GM12891 (cell line): Measurements from ENCODE around the gene TGM6.

Experiments used
- DNase-seq: peaks from one replicate; pipeline ENCODE4 v3.0.0; 2011; ENCODE audit warnings: low spot score; ENCODE audit not compliant: insufficient read length
- FAIRE-seq: peaks from 2 replicates; lab custom pipeline; 2011; peaks lifted over from hg19 to GRCh38; lab: Jason Lieb, UNC
- PAX5 ChIP-seq: IDR thresholded peaks from 2 replicates; pipeline ENCODE4 v1.6.1; 2011; ENCODE audit warnings: low read length, moderate library complexity, mild to moderate bottlenecking; ENCODE audit not compliant: insufficient read depth, severe bottlenecking
- POLR2A ChIP-seq: IDR thresholded peaks from 2 replicates; pipeline ENCODE4 v1.6.1; 2011; ENCODE audit warnings: low read depth, low read length, control low read depth
- POLR2AphosphoS5 ChIP-seq: IDR thresholded peaks from 2 replicates; pipeline ENCODE4 v1.6.1; 2011; ENCODE audit warnings: low read depth, low read length, control low read depth
- POU2F2 ChIP-seq: IDR thresholded peaks from 2 replicates; pipeline ENCODE4 v1.6.1; 2011; ENCODE audit warnings: low read depth, mild to moderate bottlenecking, control low read depth, low read length, moderate library complexity
- SPI1 ChIP-seq: IDR thresholded peaks from 2 replicates; pipeline ENCODE4 v1.6.1; 2011; ENCODE audit warnings: low read depth, low read length, control low read depth
- TAF1 ChIP-seq: IDR thresholded peaks from 2 replicates; pipeline ENCODE4 v1.6.1; 2011; ENCODE audit warnings: low read depth, low read length, control low read depth

Gene TGM6

DNA sequence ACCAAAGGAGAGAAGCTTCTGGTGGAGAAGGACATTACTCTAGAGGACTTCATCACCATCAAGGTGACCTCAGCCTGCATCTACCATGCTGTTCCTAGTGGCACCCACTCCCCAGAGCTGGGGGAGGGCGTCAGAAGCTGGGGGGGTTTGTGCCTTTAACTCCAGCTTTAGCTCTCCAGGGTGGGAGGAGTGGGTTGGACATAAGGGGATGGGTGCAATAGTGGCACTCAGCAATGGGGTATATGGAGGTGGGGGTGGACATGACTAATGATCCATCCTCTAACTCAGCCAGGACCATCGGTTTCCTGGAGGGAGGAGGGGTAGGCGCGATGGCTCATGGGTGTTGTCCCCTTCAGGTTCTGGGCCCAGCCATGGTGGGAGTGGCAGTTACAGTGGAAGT lies 49.8 kb downstream of the TGM6 start:
- TF ChIP-seq POLR2A: no peak
- TF ChIP-seq TAF1: no peak
- TF ChIP-seq SPI1: no peak
- no peak for TF ChIP-seq POLR2AphosphoS5
- no peak for TF ChIP-seq PAX5
- TF ChIP-seq POU2F2: no peak
- DNase-seq: no peak
- FAIRE-seq: no peak

DNA sequence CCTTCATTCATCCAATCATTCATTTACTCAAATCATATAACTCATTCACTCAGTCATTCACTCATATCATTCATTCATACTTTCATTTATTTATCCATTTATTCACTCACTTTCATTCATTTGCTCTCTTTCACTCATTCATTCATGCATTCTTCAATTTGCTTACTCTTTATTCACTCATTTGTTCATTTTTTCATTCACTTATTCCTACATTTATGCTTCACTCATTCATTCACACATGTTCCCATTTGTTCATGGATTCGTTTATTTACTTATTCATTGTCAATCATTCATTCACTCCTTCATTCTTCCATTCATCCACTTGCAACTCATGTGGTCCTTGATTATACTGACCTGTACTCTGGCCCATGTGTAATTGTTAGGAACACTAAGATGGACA lies 50.5 kb downstream of the TGM6 start:
- TF ChIP-seq POLR2AphosphoS5 (no peak), SPI1 (no peak), TAF1 (no peak), POU2F2 (no peak), POLR2A (no peak), PAX5 (no peak)
- no peak for FAIRE-seq
- no peak for DNase-seq

DNA sequence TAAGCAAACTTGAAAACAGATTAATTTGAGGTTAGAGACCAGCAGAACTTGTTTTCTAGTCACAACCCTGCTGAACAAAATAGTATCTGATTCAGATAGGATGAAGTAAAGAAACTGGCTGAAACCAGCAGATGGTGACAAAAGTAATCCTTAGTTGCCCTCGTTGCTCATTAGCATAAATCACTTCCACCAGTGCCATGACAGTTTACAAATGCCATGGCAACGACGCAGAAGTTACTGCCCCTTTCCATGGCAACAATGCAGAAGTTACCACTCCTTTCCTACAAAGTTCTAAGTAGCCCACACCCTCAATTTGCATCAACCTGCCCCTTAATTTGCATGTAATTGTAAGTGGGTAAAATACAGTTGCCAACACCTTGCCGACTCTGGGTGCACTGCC lies 66.1 kb downstream of the TGM6 start:
- DNase-seq (no peak), FAIRE-seq (no peak)
- TF ChIP-seq POLR2AphosphoS5 (no peak), POLR2A (no peak), PAX5 (no peak), SPI1 (no peak), POU2F2 (no peak), TAF1 (no peak)

DNA sequence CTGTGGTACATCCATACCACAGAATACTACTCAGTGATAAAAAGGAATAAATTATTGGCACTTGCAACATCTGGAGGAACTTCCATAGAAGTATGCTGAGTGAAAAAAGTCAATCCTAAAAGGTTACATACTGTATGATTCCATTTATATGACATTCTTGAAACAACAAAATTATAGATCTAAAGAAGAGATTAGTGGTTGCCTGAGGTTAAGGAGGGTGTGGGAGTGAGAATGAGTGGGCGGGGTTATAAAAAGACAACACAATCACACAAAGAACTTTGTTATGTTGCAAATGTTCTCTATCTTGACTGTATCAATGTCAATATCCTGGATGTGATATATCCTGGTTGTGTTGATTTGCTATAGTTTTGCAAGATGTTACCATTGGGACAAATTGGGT lies 68.7 kb downstream of the TGM6 start:
- peak; percentile 48 for FAIRE-seq
- TF ChIP-seq SPI1 (no peak), PAX5 (no peak), TAF1 (no peak), POLR2AphosphoS5 (no peak), POU2F2 (no peak), POLR2A (no peak)
- DNase-seq: no peak

DNA sequence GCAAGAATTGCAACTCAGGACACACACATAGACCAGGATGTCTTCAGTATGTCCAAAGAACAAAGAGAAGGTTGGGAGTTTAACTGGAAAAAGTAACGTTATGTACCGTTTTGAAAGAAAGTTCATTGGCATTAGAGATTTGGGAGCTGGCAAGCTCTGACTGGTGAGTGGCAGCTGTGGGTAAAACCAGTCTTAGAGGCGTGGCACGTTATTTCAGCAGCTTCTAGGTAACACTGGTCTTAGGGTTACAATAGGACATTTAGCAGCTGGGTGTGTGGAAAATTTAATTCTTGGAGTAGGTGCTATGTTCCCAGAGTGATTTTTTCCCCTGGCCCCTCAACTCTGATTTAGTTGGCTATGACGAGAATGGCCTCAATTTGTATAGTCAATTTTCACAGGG lies 70.7 kb downstream of the TGM6 start:
- no peak for FAIRE-seq
- no peak for TF ChIP-seq TAF1
- no peak for TF ChIP-seq POLR2AphosphoS5
- no peak for DNase-seq

DNA sequence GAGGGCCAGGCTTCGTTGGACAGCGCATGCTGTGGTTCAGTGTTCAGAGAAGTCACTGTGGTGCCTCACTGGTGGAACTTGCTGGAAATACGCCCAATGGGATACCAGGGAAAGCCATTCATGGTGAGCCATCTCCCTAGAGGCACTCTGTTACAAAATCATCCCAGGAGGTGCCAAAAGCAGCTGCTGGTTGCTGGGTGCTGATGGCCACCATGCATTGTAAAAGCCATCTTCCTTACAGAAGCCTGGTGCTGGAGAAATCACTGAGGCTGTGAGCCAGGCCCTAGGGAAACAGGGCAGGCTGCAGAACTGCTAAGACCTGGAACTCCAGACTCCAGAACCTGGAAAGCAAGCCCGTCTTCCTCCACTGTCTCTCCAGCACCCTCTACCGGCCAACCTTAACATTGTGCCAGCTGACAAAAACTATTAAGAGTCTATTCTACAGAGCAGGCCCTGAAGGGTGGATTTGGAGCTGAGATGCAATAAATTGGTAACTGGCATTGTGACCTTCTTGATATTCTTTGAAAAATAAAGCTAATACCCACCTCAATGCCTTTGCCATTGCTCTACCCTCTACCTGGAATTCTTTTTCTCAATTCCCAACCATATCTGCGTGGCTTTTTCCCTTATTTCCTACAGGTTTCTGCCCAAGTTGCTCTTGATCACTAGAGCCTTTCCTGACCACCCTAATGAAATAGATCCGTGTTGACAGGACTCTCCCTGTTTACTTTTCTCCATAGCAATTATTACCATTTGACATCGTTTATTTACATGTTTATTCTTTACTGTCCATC lies 71.4 kb downstream of the TGM6 start:
- FAIRE-seq (peak; percentile 76), DNase-seq (peak; percentile 20)
- TF ChIP-seq POLR2A (no peak), TAF1 (no peak), PAX5 (no peak), POU2F2 (no peak), SPI1 (no peak), POLR2AphosphoS5 (no peak)

DNA sequence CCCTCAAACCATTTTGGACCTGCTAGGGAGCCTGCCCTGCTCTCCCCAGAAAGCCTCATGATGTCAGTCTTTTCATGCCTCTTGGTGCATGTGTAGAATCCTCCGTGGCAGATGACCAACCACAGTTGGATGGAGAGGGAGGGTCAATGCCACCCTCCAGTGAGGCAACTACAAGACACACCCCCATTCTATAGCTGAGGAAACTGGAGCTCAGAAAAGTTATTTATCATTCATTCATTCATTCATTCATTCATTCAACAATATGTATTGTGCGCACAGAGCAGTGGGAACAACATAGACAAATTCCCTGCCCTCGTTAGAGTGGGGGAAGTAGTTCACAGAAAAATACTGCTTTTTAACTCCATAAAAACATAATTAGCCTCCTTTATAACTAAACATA lies 73.1 kb downstream of the TGM6 start:
- FAIRE-seq: no peak
- no peak for DNase-seq
- TF ChIP-seq POU2F2: no peak
- TF ChIP-seq SPI1: no peak
- TF ChIP-seq POLR2AphosphoS5: no peak
- TF ChIP-seq POLR2A: no peak
- TF ChIP-seq PAX5: no peak
- TF ChIP-seq TAF1: no peak

DNA sequence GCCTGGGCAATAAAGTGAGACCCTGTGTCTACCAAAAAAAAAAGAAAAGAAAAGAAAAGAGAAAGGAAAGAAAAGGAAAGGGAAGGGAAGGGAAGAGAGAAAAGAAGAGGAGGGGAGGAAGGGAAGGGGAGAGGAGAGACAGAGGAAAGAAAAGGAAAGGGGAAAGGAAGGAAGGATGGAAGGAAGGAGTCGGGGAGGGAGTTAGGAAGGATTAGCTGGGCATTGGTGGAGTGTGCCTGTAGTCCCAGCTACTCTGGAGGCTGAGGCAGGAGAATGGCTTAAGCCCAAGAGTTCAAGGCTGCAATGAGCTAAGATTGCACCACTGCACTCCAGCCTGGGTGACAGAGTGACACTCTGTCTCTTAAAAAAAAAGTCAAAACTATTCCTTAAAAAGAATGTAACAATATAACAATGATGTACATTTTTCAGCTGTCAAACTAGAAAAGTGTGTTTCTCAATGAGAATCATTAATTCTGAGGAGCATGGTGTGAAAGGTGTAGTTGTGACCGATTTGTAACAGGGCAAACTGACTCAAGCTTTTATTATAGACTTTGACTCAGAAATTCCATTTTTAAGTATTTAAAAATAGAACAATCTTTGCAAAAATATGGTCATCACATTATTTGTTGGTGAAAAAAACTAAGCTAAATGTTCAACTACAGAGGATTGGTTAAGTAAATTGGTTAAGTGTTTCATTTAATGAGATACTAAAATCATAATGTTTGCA lies 75.2 kb downstream of the TGM6 start:
- FAIRE-seq (no peak), DNase-seq (no peak)
- TF ChIP-seq TAF1: no peak

DNA sequence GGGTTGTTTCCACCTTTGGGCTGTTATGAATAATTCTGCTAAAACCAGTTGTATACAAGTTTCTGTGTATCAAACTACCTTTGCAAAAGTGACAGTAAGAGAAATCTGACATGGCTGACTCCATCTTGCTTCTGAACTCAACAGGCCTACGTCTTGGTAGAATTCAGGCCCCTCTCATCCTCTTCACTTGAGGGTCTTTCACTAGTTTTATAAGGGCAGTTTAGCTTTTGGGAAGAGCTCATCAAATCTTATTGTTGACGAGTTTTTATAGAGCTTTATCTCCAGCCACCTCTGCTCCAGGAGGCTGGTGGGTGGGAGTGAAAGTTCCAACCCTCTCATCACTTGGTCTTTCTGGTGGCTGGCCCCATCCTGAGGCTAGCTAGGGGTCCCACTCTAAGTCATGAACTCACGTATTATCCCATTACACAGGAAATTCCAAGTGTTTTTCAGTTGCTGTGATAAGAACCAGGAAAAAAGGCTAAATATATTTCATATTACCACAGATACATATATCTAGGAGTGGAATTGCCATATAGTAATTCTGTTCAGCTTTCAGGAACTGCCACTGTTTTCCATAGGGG lies 78.3 kb downstream of the TGM6 start:
- no peak for DNase-seq
- no peak for FAIRE-seq
- TF ChIP-seq POU2F2 (no peak), POLR2AphosphoS5 (peak; percentile 51; the same call in 1 of the 2 replicates)
